NCI-H1092 (cell line): Measurements from ENCODE around the gene FARP1.

Experiments used
- DNase-seq: peaks from one replicate; lab custom pipeline; 2025; lab: John Stamatoyannopoulos, UW

Gene FARP1

DNA sequence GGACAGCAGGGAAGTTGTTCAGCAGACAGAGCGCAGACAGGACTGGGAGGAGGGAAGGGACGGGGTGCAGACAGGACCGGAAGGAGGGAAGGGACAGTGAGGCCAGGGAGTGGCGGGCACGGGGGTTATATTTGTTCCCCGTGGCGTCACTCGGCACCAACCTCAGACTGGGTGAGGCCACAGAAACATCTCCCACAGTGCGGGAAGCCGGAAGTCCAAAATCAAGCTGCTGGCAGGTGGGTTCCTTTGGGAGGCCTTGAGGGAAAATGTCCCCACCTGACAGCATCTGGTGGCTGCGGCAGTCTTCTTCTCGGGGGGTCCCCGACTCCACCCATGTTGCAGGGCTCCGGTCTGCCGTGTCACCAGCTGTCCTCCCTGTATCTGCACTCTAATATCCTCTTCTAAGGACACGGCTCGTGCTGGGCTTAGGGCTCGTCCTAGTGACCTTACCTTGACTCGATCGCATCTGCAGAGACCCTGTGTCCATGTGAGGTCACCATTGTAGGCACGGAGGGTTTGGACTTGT, 301.0 kb downstream of the FARP1 start:
- no peak for DNase-seq

DNA sequence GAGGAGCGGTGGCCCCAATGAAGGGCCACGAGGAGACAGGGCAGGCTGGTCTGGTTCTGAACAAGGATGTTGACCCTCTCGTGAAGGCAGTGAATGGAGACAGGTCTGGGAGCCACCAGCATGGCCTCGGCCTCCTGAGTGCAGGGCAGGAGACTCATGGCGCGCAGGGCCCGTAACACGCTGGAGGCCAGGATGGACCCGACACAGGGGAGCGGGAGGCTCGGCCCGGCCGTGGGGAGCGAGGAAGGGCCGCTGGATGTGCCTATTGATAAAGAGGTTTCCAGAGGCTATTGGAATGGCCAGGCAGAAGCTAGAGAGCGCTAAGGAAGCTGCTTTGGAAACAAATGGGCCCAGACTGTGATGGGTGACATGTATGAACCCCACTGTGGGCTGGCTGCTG, 301.5 kb downstream of the FARP1 start:
- no peak for DNase-seq

DNA sequence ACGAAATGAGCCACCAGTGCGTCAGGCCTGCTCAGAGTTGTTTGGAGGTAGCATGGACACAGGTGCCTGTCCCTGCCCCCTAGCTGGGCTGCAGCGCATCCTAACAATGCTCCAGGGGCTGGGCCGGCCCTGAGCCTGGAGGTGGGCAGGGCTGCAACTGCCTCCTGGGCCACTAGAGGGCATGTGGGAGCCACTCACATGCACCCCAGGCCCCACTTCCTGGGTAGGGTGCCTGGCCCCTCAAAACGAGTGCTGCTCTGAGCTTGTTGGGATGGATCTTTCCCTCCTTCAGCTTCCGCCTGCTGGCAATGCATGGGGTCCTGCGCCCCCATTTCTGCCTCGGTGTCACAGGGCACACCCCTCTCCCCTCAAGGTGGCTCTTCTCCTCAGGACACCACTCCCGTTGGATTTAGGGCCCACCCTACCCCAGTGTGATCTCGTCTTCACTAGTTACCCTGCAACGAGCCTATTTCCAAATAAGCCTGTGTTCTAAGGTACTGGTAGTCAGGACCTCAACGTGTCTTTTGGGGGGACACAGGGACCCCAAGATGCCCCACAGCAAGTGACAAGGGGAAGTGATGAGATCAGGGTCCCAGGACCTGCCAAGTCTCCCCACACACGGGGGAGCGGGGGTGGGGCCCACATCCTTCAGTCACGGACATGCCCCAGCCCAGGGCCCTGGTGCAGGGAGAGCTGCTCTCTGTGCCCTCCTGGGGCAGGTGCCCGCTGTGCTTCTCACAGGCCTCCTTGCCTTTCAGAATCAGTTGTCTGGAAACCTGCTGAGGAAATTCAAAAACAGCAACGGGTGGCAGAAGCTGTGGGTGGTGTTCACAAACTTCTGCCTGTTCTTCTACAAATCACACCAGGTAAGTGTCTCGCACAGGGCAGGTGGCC, 302.7 kb downstream of the FARP1 start:
- DNase-seq = peak; percentile 54

DNA sequence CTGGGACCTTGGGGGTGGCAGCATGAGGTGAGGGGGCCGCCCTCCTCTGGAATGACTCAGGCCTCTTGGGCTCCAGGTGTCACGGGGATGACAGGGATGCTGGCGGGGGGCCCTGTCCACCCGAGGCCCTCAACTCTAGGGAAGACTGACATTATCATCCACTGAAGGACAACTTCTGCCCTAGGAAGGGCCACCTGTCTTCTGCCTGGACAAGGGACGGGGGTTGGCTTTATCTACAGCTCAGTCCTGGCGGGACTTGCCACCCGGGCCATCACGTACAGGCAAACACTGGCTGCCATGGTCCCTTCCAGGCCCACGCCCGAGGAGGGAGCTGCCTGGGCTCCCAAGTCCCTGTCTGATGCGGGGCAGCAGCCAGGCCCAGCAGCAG, 303.3 kb downstream of the FARP1 start:
- DNase-seq = no peak

DNA sequence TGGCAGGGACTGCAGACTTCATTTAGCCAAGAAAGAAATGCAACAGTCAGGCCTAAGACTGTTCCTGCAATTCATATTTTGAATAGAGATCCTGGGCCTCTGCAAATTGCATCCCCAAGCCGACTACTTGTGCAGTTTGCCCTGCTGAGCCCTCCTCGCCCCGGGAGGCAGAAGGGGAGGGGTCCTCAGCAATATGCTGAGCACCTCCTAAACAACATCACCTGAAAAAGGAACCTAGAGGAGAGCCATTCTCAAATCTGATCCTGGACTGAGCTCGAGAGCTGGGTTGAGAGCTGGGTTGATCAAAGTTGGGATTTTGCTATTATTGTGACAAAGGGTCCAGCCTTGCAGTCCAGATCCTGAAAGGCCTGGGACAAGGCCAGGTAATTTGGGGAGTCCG, 304.2 kb downstream of the FARP1 start:
- no peak for DNase-seq

DNA sequence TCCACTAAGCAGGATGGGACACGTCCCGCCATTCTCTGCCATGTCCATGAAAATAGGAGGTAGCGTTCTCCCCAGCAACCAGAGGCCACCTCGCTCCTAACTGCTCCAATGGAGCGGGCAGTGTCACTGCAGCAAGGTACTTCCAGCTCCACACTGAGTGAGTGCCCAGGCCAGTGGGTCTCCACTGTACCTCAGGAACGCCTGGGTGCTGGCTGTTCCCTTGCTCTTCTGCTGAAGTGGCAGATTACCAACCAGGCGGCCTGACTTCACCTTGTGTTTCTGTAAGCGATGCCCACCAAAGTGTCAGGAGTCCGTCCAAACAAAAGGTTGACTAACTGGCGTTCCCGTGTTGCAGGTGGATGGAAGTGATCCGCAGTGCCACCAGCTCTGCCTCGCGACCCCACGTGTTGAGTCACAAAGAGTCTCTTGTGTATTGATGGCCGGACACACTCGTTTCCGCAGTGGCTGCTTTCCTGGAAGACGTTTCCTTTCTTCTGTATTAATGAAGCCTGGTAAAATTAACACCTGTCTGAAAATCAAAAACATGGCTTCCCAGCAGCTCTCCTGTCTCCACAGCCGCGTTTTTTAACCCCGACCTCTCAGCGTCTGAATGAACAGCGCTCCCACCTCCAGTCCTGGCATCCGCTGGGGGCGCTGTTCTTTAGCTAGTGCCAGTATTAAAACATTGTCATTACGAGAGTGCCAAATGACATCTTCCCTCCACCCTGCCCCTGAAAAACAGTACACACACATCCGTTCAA, 305.2 kb downstream of the FARP1 start:
- no peak for DNase-seq

DNA sequence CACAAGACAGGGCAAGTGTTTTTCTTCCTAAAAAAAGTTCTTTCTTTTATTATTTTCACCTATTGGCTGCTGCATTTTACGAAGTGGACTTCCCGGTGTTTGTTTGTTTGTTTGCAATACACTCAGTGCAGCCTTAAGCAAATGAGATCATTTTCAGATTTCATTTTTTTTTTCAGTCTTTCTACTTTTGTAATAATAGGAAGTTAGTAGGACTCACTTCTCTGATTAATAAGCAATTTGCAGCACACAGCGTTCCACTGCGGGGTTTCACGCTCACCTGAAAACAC, 305.7 kb downstream of the FARP1 start:
- no peak for DNase-seq

DNA sequence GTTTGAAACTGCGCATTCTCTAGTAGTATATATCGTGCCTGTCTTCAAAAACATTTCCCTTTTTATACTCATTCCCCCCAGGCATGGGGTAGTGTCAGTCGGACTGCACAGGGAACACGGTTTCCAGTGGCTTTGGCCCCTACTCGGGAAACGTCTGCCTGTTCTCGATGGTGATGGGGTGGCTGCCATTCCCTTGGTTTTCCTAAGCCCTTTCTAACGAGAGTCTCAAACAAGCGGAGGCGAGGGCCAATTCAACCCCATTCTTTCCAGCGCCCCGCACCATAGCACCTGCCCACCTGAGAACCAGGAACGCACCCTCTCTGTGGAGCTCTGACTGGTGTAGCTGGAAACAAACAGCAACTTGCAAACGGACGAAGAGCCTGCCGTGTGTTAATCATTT, 306.4 kb downstream of the FARP1 start:
- DNase-seq = no peak

DNA sequence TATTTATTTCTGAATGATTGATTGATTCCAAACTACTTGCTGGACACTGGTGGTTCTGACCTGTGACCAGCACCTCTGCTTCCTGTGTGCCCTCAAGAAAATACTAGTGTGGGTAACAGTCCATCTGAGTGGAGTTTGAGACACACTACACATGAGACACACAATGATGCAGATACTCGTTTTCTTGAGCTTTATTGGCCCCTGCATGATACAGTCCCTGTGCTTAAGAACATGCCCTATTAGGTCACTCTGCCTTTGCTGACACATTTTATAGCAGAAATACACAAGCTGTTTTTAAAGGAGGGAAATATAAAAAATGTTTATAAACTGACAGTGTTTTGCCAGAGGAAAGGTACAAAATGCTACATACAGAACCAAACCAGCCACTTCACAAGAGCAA, 307.1 kb downstream of the FARP1 start:
- no peak for DNase-seq

DNA sequence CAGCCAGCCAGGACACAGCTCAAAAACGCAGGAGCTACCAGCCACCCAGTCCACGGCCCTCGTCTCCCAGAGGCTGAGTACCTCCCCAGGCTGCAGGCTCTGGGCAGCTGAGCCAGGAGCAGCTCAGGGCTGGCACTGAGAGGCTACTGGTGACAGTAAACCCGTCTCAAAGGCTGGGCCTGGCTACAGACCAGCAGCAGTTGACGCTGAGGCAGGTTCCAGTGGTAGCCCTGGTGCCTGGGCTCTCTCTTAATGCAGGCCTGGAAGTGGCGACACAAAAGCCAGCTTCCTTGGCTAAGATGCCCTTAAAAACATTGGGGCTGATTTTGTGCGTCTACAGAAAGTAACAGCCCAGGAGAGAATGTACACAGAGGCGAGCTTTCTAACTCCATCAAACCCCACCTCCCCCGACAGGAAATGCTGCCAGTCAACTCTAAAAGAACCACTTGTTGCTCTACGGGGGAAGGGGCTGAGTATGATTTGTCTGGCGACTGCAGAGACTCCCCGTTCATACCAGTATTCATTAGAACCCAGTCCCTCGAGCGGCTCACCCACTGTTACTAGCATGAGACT, 307.7 kb downstream of the FARP1 start:
- no peak for DNase-seq

DNA sequence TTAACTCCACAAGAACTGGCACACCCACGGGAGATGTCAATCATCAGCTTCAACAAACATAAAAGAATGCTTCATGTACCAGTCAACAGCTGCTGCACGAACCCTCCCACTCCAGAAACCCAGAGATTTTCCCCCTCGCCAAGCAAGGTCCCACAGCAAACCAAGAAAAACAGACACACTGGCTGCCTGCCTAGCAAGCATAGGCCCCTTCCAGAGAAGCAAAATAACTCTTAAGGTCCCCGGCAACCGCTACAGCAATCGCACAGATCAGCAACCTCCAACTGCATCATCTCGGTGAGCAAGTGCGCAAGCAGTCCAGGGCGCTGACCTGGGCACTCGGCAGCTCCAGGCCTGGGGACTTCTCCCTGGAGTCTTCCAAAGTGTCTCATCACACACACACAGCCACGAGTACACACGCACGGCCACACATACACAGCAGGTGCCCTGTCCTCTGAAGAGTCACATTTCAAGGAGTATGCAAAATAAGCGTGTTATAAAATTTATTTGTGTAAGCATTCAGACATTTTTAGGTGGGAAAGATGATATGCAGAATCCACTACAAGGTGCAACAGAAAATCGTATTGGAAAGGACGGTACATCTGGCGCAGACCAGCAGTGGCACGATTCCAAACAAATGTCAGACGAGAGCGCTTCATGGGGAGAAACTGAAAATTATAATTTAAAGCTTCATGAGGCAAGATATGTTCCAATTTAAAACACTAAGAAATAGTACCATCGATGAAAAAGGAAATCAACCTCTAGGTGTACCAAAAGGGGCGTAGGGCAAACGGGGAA, 309.0 kb downstream of the FARP1 start:
- DNase-seq = no peak

DNA sequence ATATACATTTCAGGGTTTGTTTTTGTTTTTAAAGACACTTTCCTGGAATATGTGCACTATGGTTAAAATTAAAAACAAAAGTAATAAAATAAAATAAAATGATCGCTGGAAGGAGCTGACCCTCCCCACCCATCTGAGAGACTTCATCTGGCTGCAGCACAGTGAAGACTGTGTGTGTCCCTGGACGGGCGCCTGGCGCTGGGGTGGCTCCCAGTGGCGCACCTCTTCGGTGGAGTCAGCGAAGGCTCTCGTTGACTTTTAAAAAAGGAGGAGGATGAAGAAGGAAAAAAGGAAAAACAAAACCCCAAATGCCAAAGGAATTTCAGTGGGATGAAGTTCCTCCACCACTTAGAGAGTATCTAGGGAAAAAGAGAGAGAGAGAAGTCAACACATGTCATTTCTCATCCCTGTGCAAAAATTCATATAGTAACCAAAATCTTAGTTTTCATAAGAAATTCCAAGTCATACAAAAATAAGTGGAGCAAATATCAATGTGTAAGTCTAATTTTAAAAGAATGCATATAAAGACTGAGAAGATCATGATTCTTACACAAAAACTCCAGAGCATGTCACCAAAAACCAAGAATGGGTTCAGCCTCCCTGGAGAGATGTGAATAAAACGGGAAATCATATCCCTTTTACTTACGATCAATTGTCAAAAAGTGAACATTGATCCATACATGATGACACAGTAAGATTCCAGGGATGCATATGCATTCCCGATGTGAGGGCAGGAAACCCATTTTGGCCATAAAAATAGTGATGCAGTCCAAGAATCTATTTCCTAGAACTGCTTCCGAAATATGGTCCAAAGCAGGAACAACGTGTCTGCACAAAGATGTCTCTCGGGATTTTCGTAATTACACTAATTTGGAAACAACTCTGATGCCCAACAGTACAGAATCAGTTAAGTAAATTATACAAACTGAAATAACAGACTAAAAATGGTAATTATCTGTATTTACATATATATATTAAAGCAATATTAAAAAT, 310.3 kb downstream of the FARP1 start:
- no peak for DNase-seq

DNA sequence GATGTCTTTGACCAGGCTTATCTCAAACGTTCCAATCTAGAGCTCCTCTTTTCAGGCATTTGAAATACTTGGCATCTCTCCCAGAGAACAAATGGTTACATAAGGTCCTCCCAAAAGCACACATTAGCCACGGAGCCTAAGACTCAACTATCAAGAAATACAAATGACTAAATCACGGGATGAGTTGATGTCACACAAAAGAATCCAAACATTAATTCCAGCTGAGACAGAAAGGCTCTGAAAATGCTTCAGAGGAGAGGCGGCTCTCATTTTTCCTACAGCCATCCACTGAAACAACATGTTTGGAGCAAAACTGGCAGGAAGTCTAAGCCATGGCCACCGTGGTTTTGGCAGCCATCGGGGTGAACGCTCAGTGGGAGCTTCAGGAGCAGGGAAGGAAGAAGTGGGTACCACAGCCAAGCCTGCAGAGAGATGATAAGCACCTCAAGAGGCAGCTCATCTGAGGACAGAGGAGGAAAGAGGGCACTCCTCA, 311.5 kb downstream of the FARP1 start:
- peak; percentile 69 for DNase-seq

DNA sequence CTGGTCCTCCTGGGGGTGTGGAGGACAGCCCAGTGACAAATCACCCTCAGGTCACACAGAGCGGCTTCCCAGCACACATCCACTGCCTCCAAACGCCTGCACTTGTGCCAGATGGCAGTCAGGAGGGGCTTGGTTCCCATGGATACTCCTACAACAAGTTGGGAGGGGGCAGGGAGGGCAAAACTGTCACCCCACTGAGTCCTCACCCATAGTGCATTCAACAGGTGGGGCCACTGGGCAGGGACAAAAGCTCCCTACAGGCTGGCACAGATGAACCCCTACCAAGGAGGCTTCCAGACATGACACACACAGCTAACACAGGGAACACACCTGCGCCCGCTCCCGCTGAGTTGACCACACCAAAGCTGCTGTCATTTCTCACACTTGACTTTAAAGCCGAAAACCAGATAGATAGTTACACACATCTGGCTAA, 313.5 kb downstream of the FARP1 start:
- DNase-seq = no peak

DNA sequence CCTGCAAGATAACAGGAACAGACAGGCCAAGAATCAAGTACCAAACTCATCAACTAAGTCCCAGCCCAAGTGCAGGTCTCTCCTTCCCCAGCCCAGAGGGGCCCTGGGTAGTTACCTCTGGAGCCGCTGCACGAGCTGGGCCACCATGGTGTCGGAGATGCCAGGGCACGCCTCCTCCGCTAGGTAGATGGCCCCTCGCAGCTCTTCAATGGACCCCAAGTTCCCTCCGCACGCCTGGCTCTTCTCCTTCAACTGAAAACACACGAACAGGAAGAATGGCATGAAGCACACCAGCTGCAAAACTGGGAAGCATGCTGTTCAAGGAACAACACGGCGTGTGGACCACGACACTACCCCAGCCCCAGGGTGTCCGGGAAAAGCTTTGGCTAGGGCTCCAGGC, 314.2 kb downstream of the FARP1 start:
- no peak for DNase-seq

DNA sequence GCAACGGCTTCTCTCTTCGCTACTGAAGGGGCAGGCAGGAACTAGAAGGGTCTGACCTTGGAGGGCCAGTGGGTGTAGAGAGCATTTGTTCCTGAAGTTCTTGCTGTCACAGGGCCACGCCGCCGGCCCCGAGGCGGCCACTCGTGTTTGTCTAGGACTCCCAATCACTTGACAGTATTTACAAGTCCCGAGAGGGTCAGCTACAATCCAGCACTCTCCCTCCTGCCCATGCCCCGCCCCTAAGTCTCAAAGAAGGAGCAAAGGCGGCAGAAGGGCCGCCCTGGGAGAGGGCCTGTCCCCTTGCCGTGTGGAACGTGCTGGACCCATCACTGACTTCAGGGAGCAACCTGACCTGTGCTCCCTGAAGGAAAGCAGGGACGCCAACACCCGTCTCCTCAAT, 315.5 kb downstream of the FARP1 start:
- no peak for DNase-seq

DNA sequence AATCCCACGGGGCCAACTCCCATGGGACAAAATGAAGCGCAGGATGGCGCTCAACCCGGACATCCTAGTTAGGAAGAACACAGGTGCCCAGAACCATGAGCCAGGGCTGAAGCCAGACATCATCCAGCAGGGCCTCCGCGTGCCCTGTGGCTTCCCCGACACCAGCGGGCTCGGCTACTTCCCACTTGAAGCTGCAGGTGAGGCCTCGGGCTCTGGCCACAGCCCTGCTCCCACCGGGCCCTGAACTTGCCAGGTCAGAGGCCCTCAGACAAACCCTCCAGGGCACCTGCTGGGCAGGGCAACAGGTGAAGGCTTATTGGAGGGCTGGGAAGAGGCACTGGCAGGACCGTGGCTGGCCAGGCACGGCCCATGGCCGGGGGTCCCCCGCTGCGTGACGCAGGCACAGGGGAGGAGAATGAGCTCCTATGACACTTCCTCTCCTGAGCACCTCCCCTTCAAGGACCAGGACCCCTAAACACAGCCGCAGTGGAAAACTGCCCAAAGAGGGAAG, 316.3 kb downstream of the FARP1 start:
- DNase-seq = no peak

DNA sequence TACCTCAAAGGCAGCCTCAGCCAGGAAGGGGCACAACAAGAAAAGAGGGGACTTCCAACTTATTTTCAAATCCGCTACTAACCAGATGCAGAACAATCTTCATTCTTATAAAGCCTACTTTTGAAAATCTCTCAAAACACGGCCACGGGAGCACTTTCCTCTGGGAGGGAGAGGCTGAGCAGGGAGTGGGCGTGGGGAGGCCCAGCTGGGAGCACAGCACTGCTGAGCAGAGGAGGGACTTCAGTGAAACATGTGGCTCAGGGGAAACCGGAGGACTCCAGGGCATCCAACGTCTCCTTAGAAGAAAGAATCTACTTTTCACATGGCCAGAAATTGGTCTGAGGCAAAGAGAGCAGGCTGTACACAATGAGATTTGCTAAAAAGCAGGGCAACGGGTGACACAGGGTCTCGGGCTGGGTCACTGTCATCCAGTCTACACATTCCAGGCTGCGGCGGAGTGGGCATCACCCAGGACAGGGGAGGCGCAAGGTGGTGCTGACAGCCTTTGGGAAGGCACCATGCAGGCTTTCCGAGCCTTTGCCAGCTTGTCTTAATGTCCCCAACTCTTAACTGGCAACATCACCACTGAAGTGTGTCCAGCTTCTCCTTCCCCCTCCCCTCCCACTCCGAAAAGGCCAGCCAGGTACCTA, 317.0 kb downstream of the FARP1 start:
- DNase-seq = no peak

DNA sequence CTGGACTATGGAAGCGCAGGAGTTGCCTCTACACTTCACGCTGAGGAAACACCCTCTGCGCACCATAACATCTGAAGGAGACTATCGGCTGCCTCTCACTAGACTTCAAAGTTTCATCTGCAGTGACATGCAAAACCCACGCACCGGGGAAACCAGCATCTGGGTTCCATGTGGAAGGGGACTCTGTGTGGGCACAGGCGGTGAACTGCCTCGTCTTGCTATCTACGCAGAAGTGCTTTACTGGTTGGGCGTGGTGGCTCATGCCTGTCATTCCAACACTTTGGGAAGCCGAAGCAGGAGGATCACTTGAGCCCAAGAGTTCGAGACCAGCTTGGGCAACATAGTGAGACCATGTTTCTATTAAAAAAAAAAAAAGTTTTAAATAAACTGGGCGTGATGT, 317.6 kb downstream of the FARP1 start:
- no peak for DNase-seq
